Measurements from ENCODE around the gene DUSP14. TPM values are rescaled to one million over a fixed set of nuclear protein-coding genes. Genes with fewer than 3 reads are reported as not detected.

The DUSP14 gene
- total and polyA plus RNA-seq, 9 donors = 6.3 to 17.1 (median 12.6) TPM

GRCh38 chr17:37538981-37539659 lies 49.4 kb downstream of the DUSP14 start:
- WGBS, 3 donors = 92 to 94% (median 94%) methylated on average over 8 of the region's 8 CpGs
- Histone ChIP-seq H3K27ac (no peak overlapping the region), H3K27me3 (no peaks in the 10 kb centered on the region), H3K9me3 (no peaks in the 10 kb centered on the region), H3K4me3 (no peak overlapping the region), H3K36me3 (no peaks in the 10 kb centered on the region), H3K4me1 (ENCODE audit: insufficient read depth) (no peaks in the 10 kb centered on the region)
- no peak for DNase-seq
- intact Hi-C loops (cut with DNase I) = no loop called here
- TF ChIP-seq EP300 (IDR thresholded peaks at IDR 0.05) = no peak
- TF ChIP-seq POLR2A (IDR thresholded peaks at IDR 0.05) = no peak
- TF ChIP-seq CTCF (IDR thresholded peaks at IDR 0.05) = no peak

- H3K9me3 ChIP-seq = no peaks in the 10 kb centered on the region
- WGBS, 3 donors = 86 to 88% (median 86%) methylated on average over 9 of the region's 9 CpGs
- H3K4me1 ChIP-seq (ENCODE audit: insufficient read depth) = peaks cover 1% of the 10 kb centered on the region
- no peak for DNase-seq
- H3K36me3 ChIP-seq = no peaks in the 10 kb centered on the region
- TF ChIP-seq CTCF (IDR thresholded peaks at IDR 0.05) (no peak), EP300 (IDR thresholded peaks at IDR 0.05) (no peak), POLR2A (IDR thresholded peaks at IDR 0.05) (no peak)
- intact Hi-C loops (cut with DNase I) = no loop called here
- H3K27ac ChIP-seq = no peak overlapping the region
- no peaks in the 10 kb centered on the region for H3K27me3 ChIP-seq
- no peak overlapping the region for H3K4me3 ChIP-seq
Measured at GRCh38 chr17:37541880-37542660, 52.4 kb downstream of the DUSP14 start.

GRCh38 chr17:37543637-37544052 lies 54.0 kb downstream of the DUSP14 start:
- 77 to 98% (median 89%) methylated on average over 2 of the region's 2 CpGs for WGBS, 3 donors
- TF ChIP-seq CTCF (IDR thresholded peaks at IDR 0.05) (no peak), EP300 (IDR thresholded peaks at IDR 0.05) (no peak), POLR2A (IDR thresholded peaks at IDR 0.05) (no peak)
- intact Hi-C loops (cut with DNase I) = no loop called here
- Histone ChIP-seq H3K4me3 (no peak overlapping the region), H3K36me3 (no peaks in the 10 kb centered on the region), H3K27ac (no peak overlapping the region), H3K27me3 (no peaks in the 10 kb centered on the region), H3K4me1 (ENCODE audit: insufficient read depth) (peaks cover 3% of the 10 kb centered on the region), H3K9me3 (no peaks in the 10 kb centered on the region)
- no peak for DNase-seq

DNA sequence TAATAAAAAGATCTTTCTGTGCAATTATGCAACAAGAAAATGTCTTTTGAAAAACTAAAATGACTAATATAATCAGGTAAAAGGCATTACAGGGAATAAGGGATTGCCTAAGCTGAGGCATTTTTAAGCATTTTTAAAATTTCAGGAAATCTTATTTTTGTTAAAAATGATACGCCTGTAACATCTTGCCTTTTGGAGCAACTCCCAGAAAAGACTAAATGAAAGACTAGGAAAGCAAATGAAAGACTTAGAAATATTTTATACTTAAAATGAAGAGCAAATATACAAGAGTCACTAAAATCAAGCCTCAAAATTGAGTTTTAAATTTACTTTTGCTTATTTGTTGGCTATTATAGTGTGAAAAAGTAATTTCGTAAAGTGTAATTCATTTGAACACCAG lies 55.8 kb downstream of the DUSP14 start:
- DNase-seq = no peak
- H3K9me3 ChIP-seq = no peaks in the 10 kb centered on the region
- no peak for TF ChIP-seq EP300 (IDR thresholded peaks at IDR 0.05)
- TF ChIP-seq CTCF (IDR thresholded peaks at IDR 0.05) = no peak
- no peak for TF ChIP-seq POLR2A (IDR thresholded peaks at IDR 0.05)
- H3K4me1 ChIP-seq (ENCODE audit: insufficient read depth) = peaks cover 3% of the 10 kb centered on the region
- 32 to 52% (median 44%) methylated on average over 2 of the region's 2 CpGs for WGBS, 3 donors
- H3K36me3 ChIP-seq = no peaks in the 10 kb centered on the region
- no peak overlapping the region for H3K4me3 ChIP-seq
- no peaks in the 10 kb centered on the region for H3K27me3 ChIP-seq
- intact Hi-C loops (cut with DNase I) = no loop called here
- no peak overlapping the region for H3K27ac ChIP-seq
